Measurements from ENCODE around the gene CAMTA1.

The CAMTA1 gene

DNA sequence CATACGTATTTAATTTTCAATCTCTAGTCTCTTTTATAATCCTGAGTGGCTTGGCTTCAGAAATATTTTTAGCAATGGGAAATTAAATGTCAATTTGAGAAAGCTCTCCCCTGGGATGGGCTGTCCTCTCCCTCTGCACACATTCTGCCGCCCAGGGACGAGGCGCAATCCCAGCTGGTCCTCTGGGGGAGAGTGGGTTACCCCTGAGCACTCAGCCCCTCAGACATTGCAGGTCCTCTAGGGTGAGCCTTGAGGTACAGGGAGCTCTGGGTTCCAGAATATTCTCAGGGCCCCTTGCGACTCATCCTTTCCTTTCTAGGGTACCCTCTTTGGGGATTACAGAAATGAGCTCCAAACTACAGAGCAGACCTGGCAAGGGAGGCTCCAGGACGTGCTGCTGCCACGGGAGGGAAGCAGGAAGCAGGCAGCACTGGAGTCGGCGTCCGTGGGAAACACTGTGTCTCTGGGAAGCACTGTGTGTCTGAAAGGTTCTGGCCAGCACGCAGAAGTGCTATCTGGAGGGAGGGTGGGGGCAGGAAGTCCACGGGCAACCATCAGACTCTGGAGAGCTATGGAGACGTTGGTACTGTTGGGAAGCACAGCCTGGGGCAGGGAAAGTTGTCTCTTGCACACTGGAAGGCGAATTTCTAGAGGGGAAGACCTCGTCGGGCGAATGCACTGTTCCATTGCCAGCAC is 642.5 kb downstream of the CAMTA1 start:
- no peak for DNase-seq

- DNase-seq, result no peak
These were observed 644.0 kb downstream of the CAMTA1 start for GRCh38 chr1:7429290-7429689.

- DNase-seq, result no peak
These were observed 644.9 kb downstream of the CAMTA1 start for GRCh38 chr1:7430047-7430608.

DNA sequence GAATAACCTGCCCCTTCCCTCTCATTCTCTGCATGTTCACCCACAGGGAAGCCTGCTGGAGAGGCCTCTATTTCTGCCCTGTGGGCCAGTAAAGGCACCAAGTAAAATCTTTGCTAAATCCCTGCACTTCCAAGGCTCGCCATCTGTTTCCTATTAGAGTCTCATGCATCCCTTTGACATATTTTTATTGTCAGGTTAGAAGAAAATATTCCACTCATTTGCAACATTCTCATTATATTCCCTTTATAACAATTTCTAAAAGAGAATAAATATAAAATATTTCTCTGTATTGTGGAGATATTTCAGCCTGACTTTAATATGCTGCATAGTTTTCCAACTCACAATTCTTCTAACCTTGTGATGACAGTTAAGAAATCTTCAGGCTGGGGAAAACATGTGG is 645.4 kb downstream of the CAMTA1 start:
- no peak for DNase-seq

DNA sequence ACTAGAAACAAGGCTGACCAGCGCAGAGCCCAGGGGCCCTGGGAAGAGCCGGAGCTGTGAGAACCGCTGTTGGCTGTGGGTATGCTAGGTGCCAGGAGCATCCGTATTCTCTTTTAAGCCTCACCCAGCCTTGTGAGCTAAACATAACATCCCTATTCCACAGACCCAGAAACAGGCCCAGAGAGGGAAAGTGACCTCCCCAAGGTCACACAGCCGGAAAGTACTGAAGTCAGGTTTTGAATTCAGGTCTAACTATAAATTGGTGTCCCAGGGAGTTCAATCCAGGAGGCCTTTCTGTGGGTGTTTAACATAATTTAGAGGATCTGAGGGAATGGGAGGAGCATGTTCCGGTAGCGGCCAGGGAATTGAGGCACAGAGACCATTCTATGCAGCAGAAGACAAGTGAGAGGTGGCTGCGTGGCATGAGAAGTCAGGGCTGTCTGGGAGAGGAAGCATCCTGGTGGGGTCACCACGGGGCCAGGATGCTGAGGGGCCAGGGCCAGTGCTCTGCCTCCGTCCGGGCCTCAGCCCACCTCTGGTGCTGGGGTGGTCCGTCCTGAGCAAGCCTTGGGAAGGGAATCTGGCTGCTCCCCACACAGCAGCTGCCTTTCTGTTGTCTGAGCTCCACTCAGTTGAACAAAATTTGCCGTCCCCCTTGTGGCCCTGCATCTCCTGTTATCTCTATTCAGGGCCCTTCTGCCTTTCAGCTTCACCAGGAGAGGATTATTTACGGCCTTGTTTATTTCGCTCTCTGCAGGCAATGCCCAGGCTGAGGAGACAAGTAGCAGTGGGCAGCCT is 647.0 kb downstream of the CAMTA1 start:
- DNase-seq, result no peak

DNA sequence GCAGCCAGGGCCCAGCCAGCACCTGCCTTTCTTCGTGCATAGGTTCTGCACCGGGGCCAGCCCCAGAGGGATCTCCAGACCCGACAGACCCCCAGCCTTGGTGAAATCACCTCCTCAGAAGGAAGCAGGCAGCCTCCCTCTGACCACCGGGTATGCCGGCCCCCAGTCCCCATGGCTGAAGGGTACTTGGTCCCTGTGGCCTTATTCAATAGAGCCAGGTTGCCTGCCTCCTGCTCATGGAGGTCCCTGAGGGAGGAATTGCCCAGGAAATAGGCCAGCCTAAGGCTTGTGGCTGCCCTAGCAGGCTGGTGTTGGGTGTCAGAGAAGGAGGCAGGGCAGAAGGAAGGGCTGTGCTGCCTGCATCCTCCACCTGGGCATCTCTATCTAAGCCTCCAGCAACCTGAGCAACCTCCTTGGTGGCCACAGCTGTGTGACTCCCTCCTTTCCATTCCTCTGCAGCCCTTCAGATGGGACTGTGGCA is 647.7 kb downstream of the CAMTA1 start:
- DNase-seq, result no peak

GRCh38 chr1:7434566-7434965 is 649.3 kb downstream of the CAMTA1 start:
- no peak for DNase-seq

DNA sequence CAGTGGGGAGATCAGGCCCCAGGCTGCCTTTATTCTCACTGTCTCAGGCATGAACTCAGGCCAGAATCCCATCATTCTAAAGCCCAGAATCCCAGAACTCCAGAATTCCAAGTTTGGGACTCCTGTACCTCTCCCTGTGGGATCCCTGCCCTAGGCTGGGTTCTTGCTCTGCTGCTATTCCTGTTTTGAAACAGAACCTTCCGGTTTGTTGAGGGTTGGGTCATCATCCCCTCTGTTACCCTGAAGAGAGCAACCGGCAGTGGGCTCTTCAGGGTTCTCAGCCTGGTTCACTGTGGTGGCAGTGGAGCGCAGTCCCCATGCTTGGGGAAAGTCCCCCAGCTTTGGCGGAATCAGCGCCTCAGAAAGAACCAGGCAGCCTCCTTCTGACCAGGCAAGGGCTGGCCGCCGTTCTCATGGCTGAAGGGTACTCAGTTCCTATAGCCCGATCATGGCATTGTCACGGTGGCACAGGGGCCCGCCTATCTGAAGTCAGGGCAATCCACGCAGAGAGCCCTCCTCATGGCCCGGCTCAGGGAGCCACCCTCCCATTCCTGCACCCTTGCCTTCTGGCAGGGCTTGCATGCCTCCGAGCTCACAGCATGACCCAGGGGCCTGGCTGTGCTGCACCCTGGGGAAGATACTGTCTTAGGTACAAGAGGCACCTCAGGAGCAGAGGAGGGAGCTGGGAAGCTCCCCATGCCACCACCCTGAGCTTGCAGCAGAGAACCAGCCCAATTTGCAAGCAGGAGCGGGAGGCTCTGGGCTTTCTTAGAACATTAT is 650.2 kb downstream of the CAMTA1 start:
- no peak for DNase-seq

- no peak for DNase-seq
These were observed 651.1 kb downstream of the CAMTA1 start for GRCh38 chr1:7436056-7437005.

- DNase-seq, result peak; percentile 58
These were observed 651.8 kb downstream of the CAMTA1 start for GRCh38 chr1:7437036-7437435.

DNA sequence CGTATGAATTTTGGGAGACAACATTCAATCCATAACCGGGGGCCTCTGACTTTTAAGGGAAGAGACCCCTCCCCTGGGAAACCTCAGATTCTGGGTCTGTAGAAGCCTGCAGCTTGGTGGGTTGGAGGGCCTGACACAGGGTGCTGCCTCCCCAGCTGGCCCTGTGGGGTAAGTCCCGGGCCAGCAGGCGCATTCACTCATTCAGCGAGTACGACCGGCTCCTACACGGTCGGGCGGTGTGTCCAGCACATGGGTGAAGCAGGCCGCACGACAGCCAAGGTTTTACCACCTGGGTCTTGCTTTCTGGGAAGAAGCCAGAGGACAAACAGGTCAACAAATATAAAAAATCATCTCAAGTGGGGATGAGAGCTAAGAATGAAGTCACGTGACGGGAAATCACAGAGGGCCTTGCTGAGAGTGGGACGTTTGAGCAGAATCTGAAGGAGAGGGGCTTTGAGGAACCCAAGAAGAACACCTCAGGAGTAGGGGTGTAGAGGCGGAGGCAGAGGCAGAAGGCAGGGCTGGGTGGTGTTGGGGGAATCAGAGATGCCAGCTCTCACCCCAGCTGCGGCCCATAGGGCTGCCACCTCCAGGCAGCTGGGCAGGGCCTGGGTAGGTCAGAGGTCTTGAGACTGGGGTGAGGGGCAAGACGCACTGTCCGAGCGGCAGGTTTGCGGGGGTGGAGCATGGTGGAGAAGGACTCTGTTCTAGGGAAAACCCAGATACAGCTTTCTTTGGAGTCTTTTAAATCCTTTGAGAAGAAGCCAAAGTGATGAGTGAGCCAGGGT is 652.5 kb downstream of the CAMTA1 start:
- DNase-seq, result no peak

DNA sequence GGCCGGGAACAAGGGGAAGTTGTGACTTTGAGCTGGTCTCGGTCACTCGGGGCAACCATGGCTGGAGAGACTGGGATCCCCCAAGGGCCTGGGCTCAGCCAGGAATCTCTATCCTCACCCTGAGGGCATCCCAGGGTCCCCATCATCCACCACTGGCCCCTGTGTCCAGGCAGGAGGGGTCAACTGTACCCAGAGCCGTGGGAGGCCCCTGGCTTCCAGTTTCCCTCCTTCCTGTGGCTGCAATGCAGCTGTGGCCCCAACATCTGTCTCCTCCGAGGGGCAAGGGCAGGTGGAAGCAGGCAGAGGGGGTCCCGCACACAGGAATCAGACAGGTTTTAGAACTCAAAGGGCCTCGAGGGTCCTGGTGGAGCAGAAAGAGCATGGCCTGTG is 653.1 kb downstream of the CAMTA1 start:
- DNase-seq, result no peak

GRCh38 chr1:7438921-7439655 is 653.8 kb downstream of the CAMTA1 start:
- no peak for DNase-seq

- no peak for DNase-seq
These were observed 654.9 kb downstream of the CAMTA1 start for GRCh38 chr1:7440154-7440553.

GRCh38 chr1:7441143-7441841 is 656.0 kb downstream of the CAMTA1 start:
- DNase-seq, result no peak

GRCh38 chr1:7442036-7442435 is 656.8 kb downstream of the CAMTA1 start:
- peak; percentile 87 for DNase-seq

DNA sequence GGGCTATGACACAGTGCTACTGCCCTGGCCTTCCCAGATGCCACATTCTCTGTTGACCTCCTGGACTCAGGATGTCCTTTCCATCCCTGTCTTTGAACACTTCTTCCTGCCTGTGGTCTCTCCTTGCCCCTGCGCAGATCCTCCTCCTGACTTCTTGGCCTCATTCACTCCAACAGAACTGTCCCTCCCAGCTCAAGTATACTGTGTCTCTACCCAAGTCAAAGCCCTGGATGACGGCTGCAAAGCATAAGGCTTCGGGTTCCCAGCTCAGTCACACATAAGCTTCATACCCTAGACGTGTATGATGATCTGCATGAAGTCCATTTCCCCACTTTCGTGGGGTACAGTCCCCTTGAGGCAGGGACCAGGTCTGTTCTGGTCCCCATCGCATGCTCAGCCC is 657.7 kb downstream of the CAMTA1 start:
- no peak for DNase-seq

GRCh38 chr1:7444363-7444762 is 659.1 kb downstream of the CAMTA1 start:
- DNase-seq, result peak; percentile 31

- no peak for DNase-seq
These were observed 661.8 kb downstream of the CAMTA1 start for GRCh38 chr1:7447093-7447492.

GRCh38 chr1:7447736-7448135 is 662.5 kb downstream of the CAMTA1 start:
- DNase-seq, result no peak

Measured in NCI-H82 (cell line).